ENCODE results near the gene NUP210L.
"Not testable (repeated sequence)": the region's sequence is repeated elsewhere in the genome, so short reads cannot be mapped to it uniquely, and the experiment has no call there.

NUP210L gene

GRCh38 chr1:154076413-154076812, 78.5 kb downstream of the NUP210L start:
- Histone ChIP-seq H3K9me3 (ENCODE audit: control insufficient read depth in 1 of 2, low read length in 2 of 2) (no peaks in the 10 kb centered on the region), H3K4me3 (ENCODE audit: low read depth in 1 of 2, low read length in 2 of 2) (no peak overlapping the region), H3K4me1 (ENCODE audit: control insufficient read depth in 1 of 2, insufficient read depth in 2 of 2, low read length in 2 of 2) (no peaks in the 10 kb centered on the region), H3K27ac (ENCODE audit: low read depth, low read length) (no peak overlapping the region), H3K27me3 (ENCODE audit: control insufficient read depth in 1 of 2, insufficient read depth in 2 of 2, low read length in 2 of 2) (no peaks in the 10 kb centered on the region), H3K36me3 (ENCODE audit: control insufficient read depth in 1 of 2, insufficient read depth in 2 of 2, low read length in 2 of 2) (no peaks in the 10 kb centered on the region), H3K9ac (ENCODE audit: low read depth in 1 of 2, low read length in 2 of 2) (no peak overlapping the region)

GRCh38 chr1:154075746-154076145, 79.1 kb downstream of the NUP210L start:
- no peak overlapping the region for H3K9ac ChIP-seq (ENCODE audit: low read depth in 1 of 2, low read length in 2 of 2)
- H3K27ac ChIP-seq (ENCODE audit: low read depth, low read length) = no peak overlapping the region

GRCh38 chr1:154062309-154062708, 92.6 kb downstream of the NUP210L start:
- Histone ChIP-seq H3K9ac (ENCODE audit: low read depth in 1 of 2, low read length in 2 of 2) (no peak overlapping the region), H3K27me3 (ENCODE audit: control insufficient read depth in 1 of 2, insufficient read depth in 2 of 2, low read length in 2 of 2) (no peaks in the 10 kb centered on the region), H3K4me3 (ENCODE audit: low read depth in 1 of 2, low read length in 2 of 2) (no peak overlapping the region), H3K4me1 (ENCODE audit: control insufficient read depth in 1 of 2, insufficient read depth in 2 of 2, low read length in 2 of 2) (no peaks in the 10 kb centered on the region), H3K9me3 (ENCODE audit: control insufficient read depth in 1 of 2, low read length in 2 of 2) (no peaks in the 10 kb centered on the region), H3K36me3 (ENCODE audit: control insufficient read depth in 1 of 2, insufficient read depth in 2 of 2, low read length in 2 of 2) (no peaks in the 10 kb centered on the region), H3K27ac (ENCODE audit: low read depth, low read length) (no peak overlapping the region)

More at GRCh38 chr1:154075746-154076145, 79.1 kb downstream of the NUP210L start:
- Histone ChIP-seq H3K36me3 (ENCODE audit: control insufficient read depth in 1 of 2, insufficient read depth in 2 of 2, low read length in 2 of 2) (no peaks in the 10 kb centered on the region), H3K4me1 (ENCODE audit: control insufficient read depth in 1 of 2, insufficient read depth in 2 of 2, low read length in 2 of 2) (no peaks in the 10 kb centered on the region), H3K27me3 (ENCODE audit: control insufficient read depth in 1 of 2, insufficient read depth in 2 of 2, low read length in 2 of 2) (no peaks in the 10 kb centered on the region), H3K4me3 (ENCODE audit: low read depth in 1 of 2, low read length in 2 of 2) (no peak overlapping the region), H3K9me3 (ENCODE audit: control insufficient read depth in 1 of 2, low read length in 2 of 2) (no peaks in the 10 kb centered on the region)

DNA sequence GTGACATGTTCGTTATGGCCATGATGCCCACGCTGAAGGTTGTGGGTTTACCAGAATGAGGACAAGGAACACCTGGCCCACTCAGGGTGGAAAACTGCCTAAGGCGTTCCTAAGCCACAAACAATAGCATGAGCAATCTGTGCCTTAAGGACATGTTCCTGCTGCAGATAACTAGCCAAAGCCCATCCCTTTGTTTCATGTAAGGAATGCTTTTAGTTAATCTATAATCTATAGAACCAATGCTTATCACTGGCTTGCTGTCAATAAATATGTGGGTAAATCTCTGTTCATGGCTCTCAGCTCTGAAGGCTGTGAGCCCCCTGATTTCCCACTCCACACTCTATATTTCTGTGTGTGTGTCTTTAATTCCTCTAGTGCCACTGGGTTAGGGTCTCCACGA, 107.4 kb downstream of the NUP210L start:
- H3K4me3 ChIP-seq (ENCODE audit: low read depth in 1 of 2, low read length in 2 of 2); H3K36me3 ChIP-seq (ENCODE audit: control insufficient read depth in 1 of 2, insufficient read depth in 2 of 2, low read length in 2 of 2); H3K27me3 ChIP-seq (ENCODE audit: control insufficient read depth in 1 of 2, insufficient read depth in 2 of 2, low read length in 2 of 2); H3K4me1 ChIP-seq (ENCODE audit: control insufficient read depth in 1 of 2, insufficient read depth in 2 of 2, low read length in 2 of 2); H3K27ac ChIP-seq (ENCODE audit: low read depth, low read length); H3K9ac ChIP-seq (ENCODE audit: low read depth in 1 of 2, low read length in 2 of 2); H3K9me3 ChIP-seq (ENCODE audit: control insufficient read depth in 1 of 2, low read length in 2 of 2): not testable (repeated sequence)

DNA sequence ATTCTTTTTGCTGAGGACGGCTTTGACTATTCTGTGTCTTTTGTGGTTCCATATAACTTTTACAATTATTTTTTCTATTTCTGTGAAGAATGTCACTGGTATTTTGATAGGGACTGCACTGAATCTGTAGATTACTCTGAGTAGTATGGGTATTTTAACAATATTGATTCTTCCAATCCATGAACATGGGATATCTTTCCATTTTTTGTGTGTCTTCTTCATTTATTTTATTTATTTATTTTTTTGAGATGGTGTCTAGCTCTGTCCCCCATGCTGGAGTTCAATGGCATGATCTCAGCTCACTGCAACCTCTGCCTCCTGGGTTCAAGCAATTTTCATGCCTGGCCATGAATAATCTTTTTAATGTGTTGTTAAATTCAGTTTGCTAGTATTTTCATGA, 121.2 kb downstream of the NUP210L start:
- not testable (repeated sequence) for H3K9ac ChIP-seq (ENCODE audit: low read depth in 1 of 2, low read length in 2 of 2); H3K27me3 ChIP-seq (ENCODE audit: control insufficient read depth in 1 of 2, insufficient read depth in 2 of 2, low read length in 2 of 2); H3K4me1 ChIP-seq (ENCODE audit: control insufficient read depth in 1 of 2, insufficient read depth in 2 of 2, low read length in 2 of 2); H3K4me3 ChIP-seq (ENCODE audit: low read depth in 1 of 2, low read length in 2 of 2); H3K27ac ChIP-seq (ENCODE audit: low read depth, low read length); H3K36me3 ChIP-seq (ENCODE audit: control insufficient read depth in 1 of 2, insufficient read depth in 2 of 2, low read length in 2 of 2); H3K9me3 ChIP-seq (ENCODE audit: control insufficient read depth in 1 of 2, low read length in 2 of 2)

GRCh38 chr1:154019940-154020339, 134.9 kb downstream of the NUP210L start:
- Histone ChIP-seq H3K27me3 (ENCODE audit: control insufficient read depth in 1 of 2, insufficient read depth in 2 of 2, low read length in 2 of 2) (no peaks in the 10 kb centered on the region), H3K36me3 (ENCODE audit: control insufficient read depth in 1 of 2, insufficient read depth in 2 of 2, low read length in 2 of 2) (no peaks in the 10 kb centered on the region), H3K4me1 (ENCODE audit: control insufficient read depth in 1 of 2, insufficient read depth in 2 of 2, low read length in 2 of 2) (no peaks in the 10 kb centered on the region), H3K9ac (ENCODE audit: low read depth in 1 of 2, low read length in 2 of 2) (no peak overlapping the region), H3K27ac (ENCODE audit: low read depth, low read length) (no peak overlapping the region), H3K9me3 (ENCODE audit: control insufficient read depth in 1 of 2, low read length in 2 of 2) (no peaks in the 10 kb centered on the region), H3K4me3 (ENCODE audit: low read depth in 1 of 2, low read length in 2 of 2) (no peak overlapping the region)

- H3K27me3 ChIP-seq (ENCODE audit: control insufficient read depth in 1 of 2, insufficient read depth in 2 of 2, low read length in 2 of 2) = no peaks in the 10 kb centered on the region
- peaks cover 0 to 1% of the 10 kb centered on the region in 2 donors for H3K4me1 ChIP-seq (ENCODE audit: control insufficient read depth in 1 of 2, insufficient read depth in 2 of 2, low read length in 2 of 2)
- H3K27ac ChIP-seq (ENCODE audit: low read depth, low read length) = no peak overlapping the region
- H3K9ac ChIP-seq (ENCODE audit: low read depth in 1 of 2, low read length in 2 of 2) = no peak overlapping the region
- no peaks in the 10 kb centered on the region for H3K36me3 ChIP-seq (ENCODE audit: control insufficient read depth in 1 of 2, insufficient read depth in 2 of 2, low read length in 2 of 2)
- H3K4me3 ChIP-seq (ENCODE audit: low read depth in 1 of 2, low read length in 2 of 2) = no peak overlapping the region
- H3K9me3 ChIP-seq (ENCODE audit: control insufficient read depth in 1 of 2, low read length in 2 of 2) = no peaks in the 10 kb centered on the region
Measured at GRCh38 chr1:154019269-154019668, 135.6 kb downstream of the NUP210L start.

DNA sequence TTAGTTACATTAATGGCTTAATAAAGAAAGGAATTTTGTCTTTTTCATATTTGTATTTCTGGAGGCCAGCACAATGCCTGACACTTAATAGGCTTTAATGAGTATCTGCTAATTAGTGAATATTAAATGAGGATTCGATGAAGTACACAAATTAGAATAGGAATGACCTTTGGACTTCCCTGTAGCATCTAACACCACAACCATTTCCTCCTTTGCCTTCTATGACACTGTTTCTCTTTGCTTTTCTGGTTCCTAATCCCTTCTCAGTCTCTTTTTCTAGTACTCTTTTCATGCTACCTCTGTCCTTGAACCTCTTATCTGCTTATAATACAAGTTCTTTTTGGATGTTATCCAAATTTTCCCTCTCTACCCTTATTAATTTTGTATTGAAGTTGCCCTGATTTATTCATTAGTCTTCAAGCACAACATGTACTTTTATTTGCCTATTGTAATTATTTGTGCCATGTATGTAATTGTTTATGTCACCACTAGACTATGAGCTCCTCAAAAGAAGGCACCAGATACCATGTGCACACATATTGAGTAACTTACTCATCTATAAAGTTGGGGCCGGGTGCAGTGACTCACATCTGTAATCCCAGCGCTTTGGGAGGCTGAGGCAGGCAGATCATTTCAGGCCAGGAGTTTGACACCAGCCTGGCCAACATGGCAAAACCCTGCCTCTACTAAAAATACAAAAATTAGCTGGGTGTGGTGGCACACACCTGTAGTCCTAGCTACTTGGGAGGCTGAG, 140.5 kb downstream of the NUP210L start:
- H3K9me3 ChIP-seq (ENCODE audit: control insufficient read depth in 1 of 2, low read length in 2 of 2) = no peaks in the 10 kb centered on the region
- no peaks in the 10 kb centered on the region for H3K27me3 ChIP-seq (ENCODE audit: control insufficient read depth in 1 of 2, insufficient read depth in 2 of 2, low read length in 2 of 2)
- H3K4me1 ChIP-seq (ENCODE audit: control insufficient read depth in 1 of 2, insufficient read depth in 2 of 2, low read length in 2 of 2) = peaks cover 0 to 5% of the 10 kb centered on the region in 2 donors
- no peaks in the 10 kb centered on the region for H3K36me3 ChIP-seq (ENCODE audit: control insufficient read depth in 1 of 2, insufficient read depth in 2 of 2, low read length in 2 of 2)
- no peak overlapping the region for H3K27ac ChIP-seq (ENCODE audit: low read depth, low read length)
- no peak overlapping the region for H3K9ac ChIP-seq (ENCODE audit: low read depth in 1 of 2, low read length in 2 of 2)
- no peak overlapping the region for H3K4me3 ChIP-seq (ENCODE audit: low read depth in 1 of 2, low read length in 2 of 2)

GRCh38 chr1:154012543-154012942, 142.3 kb downstream of the NUP210L start:
- H3K36me3 ChIP-seq (ENCODE audit: control insufficient read depth in 1 of 2, insufficient read depth in 2 of 2, low read length in 2 of 2); H3K4me1 ChIP-seq (ENCODE audit: control insufficient read depth in 1 of 2, insufficient read depth in 2 of 2, low read length in 2 of 2); H3K27me3 ChIP-seq (ENCODE audit: control insufficient read depth in 1 of 2, insufficient read depth in 2 of 2, low read length in 2 of 2): not testable (repeated sequence)

DNA sequence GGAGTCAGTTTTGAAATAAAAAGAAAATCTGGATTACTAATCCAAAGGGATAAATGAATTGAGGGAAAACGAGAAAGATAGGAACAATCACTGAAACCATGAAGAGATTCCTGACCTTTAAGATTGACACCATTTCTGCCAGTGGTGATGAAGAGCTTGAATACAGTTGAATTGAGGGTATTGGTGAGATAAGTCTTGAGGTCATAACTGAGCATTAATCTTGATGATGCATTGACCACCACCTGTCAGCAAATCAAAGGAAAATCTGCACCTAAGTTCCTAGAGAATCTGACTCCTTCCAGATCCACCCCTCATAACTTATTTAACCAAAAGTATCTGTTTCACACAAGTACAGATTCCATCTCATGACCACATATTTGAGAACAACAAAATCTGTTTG, 142.7 kb downstream of the NUP210L start:
- Histone ChIP-seq H3K9ac (ENCODE audit: low read depth in 1 of 2, low read length in 2 of 2) (no peak overlapping the region), H3K36me3 (ENCODE audit: control insufficient read depth in 1 of 2, insufficient read depth in 2 of 2, low read length in 2 of 2) (no peaks in the 10 kb centered on the region), H3K9me3 (ENCODE audit: control insufficient read depth in 1 of 2, low read length in 2 of 2) (no peaks in the 10 kb centered on the region), H3K27ac (ENCODE audit: low read depth, low read length) (no peak overlapping the region), H3K27me3 (ENCODE audit: control insufficient read depth in 1 of 2, insufficient read depth in 2 of 2, low read length in 2 of 2) (no peaks in the 10 kb centered on the region), H3K4me3 (ENCODE audit: low read depth in 1 of 2, low read length in 2 of 2) (no peak overlapping the region), H3K4me1 (ENCODE audit: control insufficient read depth in 1 of 2, insufficient read depth in 2 of 2, low read length in 2 of 2) (peaks cover 0 to 5% of the 10 kb centered on the region in 2 donors)

More at GRCh38 chr1:154012543-154012942, 142.3 kb downstream of the NUP210L start:
- not testable (repeated sequence) for H3K9me3 ChIP-seq (ENCODE audit: control insufficient read depth in 1 of 2, low read length in 2 of 2); H3K4me3 ChIP-seq (ENCODE audit: low read depth in 1 of 2, low read length in 2 of 2); H3K27ac ChIP-seq (ENCODE audit: low read depth, low read length); H3K9ac ChIP-seq (ENCODE audit: low read depth in 1 of 2, low read length in 2 of 2)

Measured in duodenal mucosa (tissue), 2 donors.